ENCODE measurements around the gene SCN4A.
"Not testable (repeated sequence)": the region's sequence is repeated elsewhere in the genome, so short reads cannot be mapped to it uniquely, and the experiment has no call there.

SCN4A gene

DNA sequence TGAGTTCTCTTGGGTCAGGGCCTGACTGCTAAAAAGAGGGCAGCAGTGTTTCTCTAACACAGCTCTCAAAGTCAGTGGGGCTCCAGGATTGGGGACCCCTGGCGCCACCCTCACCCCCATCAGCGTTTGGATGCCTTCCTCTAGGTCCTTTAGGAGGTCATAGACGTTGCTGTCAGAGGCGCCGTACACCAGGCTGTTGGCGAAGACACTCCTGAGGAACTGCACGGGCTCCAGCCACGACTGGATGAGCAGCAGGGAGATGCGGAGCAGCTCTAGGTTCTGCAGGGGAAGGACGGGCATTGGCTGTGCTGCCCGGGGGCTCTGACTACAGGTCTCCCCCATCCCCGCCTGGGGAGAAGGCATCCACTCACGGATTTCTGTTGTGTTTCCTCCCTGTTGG, 55.1 kb downstream of the SCN4A start:
- DNase-seq (ENCODE audit: low read depth in 1 of 2, low spot score in 1 of 2) = no peak
- TF ChIP-seq JUND (IDR thresholded peaks at IDR 0.05; ENCODE audit: low read depth) = no peak
- in situ Hi-C loops (cut with HindIII; ENCODE audit: low pct_unique_long_range_greater_than_20kb, low sequenced_read_pairs) = no loop called here

DNA sequence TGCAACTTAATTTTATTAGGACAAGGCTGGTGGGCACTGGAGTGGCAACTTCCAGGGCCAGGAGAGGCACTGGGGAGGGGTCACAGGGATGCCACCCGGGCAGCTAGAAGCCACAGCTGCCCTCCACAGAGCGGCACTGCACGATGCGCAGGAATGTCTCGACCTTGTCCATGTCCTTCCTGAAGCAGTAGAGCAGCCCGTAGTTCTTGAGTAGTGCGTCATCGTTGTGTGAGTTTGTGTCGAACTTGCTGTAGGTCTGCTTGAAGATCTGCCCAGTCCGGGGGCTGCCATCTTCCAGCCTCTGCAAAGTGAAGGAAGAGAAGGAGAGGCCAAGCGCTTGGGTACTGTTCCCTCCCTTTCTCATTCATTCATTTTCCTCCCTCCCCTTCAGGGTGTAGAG, 55.5 kb downstream of the SCN4A start:
- DNase-seq (ENCODE audit: low read depth in 1 of 2, low spot score in 1 of 2); in situ Hi-C loops (cut with HindIII; ENCODE audit: low pct_unique_long_range_greater_than_20kb, low sequenced_read_pairs): not testable (repeated sequence)

DNA sequence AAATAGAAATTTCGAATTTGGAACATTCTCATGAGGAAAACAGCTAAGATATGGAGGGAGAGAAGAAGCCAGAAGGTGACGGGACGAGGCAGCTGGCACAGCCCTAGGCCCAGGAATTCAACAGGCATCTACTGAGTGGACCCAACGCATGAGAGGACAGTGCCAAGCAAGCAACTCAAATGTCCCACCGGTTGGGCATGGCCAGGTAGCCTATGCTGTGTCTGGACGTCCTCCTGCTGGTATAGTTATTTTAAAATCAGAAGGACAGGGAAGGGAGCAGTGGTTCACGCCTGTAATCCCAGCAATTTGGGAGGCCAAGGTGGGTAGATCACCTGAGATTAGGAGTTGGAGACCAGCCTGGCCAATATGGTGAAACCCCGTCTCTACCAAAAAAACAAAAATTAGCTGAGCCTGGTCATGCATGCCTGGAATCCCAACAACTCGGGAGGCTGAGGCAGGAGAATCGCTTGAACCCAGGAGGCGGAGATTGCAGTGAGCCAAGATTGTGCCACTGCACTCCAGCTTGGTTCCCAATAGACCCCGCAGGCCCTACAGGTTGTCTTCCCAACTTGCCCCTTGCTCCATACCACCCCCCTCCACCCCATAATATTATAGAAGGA, 56.0 kb downstream of the SCN4A start:
- no peak for DNase-seq (ENCODE audit: low read depth in 1 of 2, low spot score in 1 of 2)
- in situ Hi-C loops (cut with HindIII; ENCODE audit: low pct_unique_long_range_greater_than_20kb, low sequenced_read_pairs) = no loop called here
- TF ChIP-seq JUND (IDR thresholded peaks at IDR 0.05; ENCODE audit: low read depth) = no peak

DNA sequence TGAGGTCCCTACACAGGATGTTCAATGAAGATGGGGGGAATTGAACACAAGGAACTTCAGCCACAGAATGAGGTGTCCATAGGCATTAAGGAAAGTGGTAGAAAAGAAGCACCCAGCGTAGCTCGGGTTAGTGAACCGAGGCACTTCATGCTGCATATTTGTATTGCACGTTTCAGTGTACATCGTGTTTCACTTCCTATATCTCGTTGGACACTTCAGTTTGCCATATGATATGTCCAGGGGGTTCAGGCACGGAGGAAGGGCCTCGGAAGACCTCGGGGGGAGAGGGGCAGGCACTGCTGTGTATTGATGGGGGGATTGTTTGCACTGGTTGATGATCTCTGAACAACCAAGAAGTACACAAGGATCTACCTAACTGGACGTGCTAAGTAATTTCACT, 57.0 kb downstream of the SCN4A start:
- DNase-seq (ENCODE audit: low read depth in 1 of 2, low spot score in 1 of 2); in situ Hi-C loops (cut with HindIII; ENCODE audit: low pct_unique_long_range_greater_than_20kb, low sequenced_read_pairs): not testable (repeated sequence)

DNA sequence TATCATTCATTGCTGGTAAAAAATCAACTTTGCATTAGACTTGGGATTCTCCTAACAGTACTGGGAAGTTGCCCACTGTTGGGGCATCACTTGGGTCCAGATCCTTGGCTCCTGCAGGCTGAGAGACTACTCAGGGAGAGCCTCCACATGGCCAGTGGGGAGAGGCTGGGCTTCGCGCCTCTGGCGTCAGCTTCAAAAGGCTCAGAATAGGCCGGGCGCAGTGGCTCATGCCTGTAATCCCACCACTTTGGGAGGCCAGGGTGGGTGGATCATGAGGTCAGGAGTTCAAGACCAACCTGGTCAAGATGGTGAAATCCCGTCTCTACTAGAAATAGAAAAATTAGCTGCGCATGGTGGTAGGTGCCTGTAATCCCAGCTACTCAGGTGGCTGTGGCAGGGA, 58.2 kb downstream of the SCN4A start:
- in situ Hi-C loops (cut with HindIII; ENCODE audit: low pct_unique_long_range_greater_than_20kb, low sequenced_read_pairs) = no loop called here
- no peak for TF ChIP-seq JUND (IDR thresholded peaks at IDR 0.05; ENCODE audit: low read depth)
- no peak for DNase-seq (ENCODE audit: low read depth in 1 of 2, low spot score in 1 of 2)

DNA sequence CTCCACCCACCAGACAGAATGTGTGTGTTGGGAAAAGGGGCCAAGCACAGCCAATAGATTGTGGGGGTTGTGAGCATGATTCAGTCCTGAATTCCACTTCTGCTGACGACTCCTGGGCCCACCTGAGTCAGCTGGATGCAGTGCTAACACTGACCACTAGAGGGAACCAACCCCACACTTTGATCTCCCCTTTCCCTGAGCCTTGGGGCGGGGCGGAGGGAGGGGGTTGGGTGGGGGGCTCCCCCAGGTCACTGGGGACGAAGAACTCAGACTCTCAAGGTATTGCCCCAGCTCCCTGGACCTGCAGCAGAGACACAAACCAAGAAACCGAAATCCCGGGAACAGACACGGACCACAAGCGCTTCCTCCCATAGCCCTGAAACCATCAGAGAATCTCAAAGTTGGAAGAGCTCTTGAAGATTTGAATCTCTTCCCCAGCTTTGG, 61.0 kb downstream of the SCN4A start:
- in situ Hi-C loops (cut with HindIII; ENCODE audit: low pct_unique_long_range_greater_than_20kb, low sequenced_read_pairs) = no loop called here
- TF ChIP-seq JUND (IDR thresholded peaks at IDR 0.05; ENCODE audit: low read depth) = no peak
- peak in 1 of 2 experiments; percentile 39 for DNase-seq (ENCODE audit: low read depth in 1 of 2, low spot score in 1 of 2)

DNA sequence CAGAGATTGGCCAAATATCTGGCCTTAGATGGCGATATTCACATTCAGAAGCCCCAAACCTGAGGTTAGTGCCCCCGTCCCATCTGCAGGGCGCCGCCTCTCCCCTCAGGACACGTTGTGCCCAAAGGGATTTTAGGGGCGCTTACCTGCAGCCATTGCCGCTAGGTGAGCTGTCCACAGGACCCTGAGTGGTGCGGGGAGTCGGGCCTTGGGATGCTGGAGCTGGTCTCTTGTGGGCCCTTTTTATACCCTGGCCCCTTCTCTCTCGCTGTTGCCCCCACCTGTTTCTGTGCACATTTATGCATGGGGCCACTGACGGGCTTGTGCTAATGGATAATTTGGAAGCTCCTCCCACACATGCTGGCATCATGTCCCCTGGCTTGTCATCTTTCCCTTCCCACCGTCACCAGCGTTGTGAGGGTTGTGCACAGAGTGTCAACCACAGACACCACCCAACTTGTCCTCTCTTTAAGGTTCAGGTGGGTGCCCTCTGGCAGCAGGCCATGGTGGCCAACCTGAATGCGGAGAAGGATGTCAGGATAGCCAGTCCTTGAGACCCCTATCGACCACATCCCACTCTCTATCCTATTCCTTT, 61.6 kb downstream of the SCN4A start, which contains the start of gene CSHL1:
TSS of gene CSHL1 (minus strand) at position 218 of the 595 bp plus-strand sequence. CDS start at position 156, 62 bp downstream.
- no peak for TF ChIP-seq JUND (IDR thresholded peaks at IDR 0.05; ENCODE audit: low read depth)
- in situ Hi-C loops (cut with HindIII; ENCODE audit: low pct_unique_long_range_greater_than_20kb, low sequenced_read_pairs) = no loop called here
- no peak for DNase-seq (ENCODE audit: low read depth in 1 of 2, low spot score in 1 of 2)

DNA sequence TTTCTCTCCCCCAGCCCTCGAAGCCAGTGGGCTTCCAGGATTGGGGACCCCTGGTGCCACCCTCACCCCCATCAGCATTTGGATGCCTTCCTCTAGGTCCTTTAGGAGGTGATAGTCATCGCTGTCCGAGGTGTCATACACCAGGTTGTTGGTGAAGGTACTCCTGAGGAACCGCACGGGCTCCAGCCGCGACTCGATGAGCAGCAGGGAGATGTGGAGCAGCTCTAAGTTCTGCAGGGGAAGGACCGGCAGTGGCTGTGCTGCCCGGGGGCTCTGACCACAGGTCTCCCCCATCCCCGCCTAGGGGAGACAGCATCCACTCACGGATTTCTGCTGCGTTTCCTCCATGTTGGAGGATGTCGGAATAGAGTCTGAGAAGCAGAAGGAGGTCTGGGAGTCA, 62.6 kb downstream of the SCN4A start:
- in situ Hi-C loops (cut with HindIII; ENCODE audit: low pct_unique_long_range_greater_than_20kb, low sequenced_read_pairs) = no loop called here
- TF ChIP-seq JUND (IDR thresholded peaks at IDR 0.05; ENCODE audit: low read depth) = no peak
- no peak for DNase-seq (ENCODE audit: low read depth in 1 of 2, low spot score in 1 of 2)

DNA sequence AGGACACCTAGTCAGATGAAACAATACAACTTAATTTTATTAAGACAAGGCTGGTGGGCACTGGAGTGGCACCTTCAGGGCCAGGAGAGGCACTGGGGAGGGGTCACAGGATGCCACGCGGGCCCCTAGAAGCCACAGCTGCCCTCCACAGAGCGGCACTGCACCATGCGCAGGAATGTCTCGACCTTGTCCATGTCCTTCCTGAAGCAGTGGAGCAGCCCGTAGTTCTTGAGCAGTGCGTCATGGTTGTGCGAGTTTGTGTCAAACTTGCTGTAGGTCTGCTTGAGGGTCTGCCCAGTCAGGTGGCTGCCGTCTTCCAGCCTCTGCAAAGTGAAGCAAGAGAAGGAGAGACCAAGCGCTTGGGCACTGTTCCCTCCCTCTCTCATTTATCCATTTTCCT, 63.1 kb downstream of the SCN4A start:
- in situ Hi-C loops (cut with HindIII; ENCODE audit: low pct_unique_long_range_greater_than_20kb, low sequenced_read_pairs); DNase-seq (ENCODE audit: low read depth in 1 of 2, low spot score in 1 of 2): not testable (repeated sequence)

DNA sequence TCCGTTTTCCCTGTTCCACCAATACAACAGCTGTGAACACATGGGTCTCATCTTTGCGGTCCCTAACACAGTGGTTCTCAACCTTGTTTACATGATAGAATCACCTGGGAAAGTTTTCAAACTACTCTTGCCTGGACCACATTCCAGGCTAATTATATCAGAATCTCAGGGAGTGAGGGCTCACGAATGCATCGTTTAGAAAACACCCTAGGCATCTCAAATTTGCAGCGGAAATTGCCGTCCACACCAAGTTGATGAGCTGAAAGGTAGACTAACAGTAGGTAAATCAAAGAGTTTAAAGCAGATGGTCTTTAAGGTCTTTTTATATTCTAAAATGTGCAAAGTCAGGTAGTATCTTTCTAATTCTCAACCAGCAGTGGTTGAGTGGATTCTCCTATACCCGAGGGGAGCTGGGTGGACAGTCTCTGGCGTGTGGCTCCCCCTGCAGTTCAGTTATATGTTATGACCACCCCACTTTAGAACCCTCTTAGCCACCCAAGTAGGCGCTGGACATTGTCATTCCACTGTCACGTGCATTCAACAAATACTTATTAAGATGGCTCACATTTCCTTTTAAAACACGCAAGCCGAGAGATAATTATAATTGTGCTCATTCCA, 65.4 kb downstream of the SCN4A start:
- peak in 1 of 2 experiments; percentile 30 for DNase-seq (ENCODE audit: low read depth in 1 of 2, low spot score in 1 of 2)
- in situ Hi-C loops (cut with HindIII; ENCODE audit: low pct_unique_long_range_greater_than_20kb, low sequenced_read_pairs) = not testable (repeated sequence)

DNA sequence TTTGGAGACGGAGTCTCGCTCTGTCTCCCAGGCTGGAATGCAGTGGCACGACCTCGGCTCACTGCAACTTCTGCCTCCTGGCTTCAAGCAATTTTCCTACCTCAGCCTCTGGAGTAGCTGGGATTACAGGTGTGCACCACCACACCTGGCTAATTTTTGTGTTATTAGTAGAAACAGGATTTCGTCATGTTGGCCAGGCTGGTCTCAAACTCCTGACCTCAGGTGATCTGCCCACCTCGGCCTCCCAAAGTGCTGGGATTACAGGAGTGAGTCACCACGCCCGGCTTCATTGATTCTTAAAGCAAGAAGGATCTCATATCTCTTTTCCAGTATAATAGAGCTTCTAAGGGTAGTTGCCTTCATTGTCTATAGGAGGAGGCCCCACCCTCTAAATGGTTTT, 67.9 kb downstream of the SCN4A start:
- in situ Hi-C loops (cut with HindIII; ENCODE audit: low pct_unique_long_range_greater_than_20kb, low sequenced_read_pairs) = not testable (repeated sequence)

DNA sequence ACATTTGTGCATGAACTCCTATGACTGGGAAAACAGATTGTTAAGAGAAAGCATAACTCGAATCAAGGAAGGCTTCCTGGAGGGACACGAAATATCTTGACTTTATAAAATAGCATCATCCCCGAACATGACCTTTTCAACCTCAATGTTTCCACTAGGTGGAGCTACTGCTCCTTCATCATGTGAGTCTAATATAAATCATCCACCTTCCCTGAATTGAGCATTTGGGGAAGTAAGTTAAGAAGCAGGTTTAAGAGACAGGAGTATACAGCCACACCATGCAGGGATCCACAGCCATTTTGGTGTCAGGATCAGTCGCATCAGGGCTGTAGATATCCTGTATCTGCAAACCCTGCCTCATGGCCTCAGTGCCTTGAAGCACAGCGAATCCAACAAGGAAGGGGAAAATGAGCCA, 68.9 kb downstream of the SCN4A start:
- in situ Hi-C loops (cut with HindIII; ENCODE audit: low pct_unique_long_range_greater_than_20kb, low sequenced_read_pairs); DNase-seq (ENCODE audit: low read depth in 1 of 2, low spot score in 1 of 2): not testable (repeated sequence)

More for the DNA sequence above, 67.9 kb downstream of the SCN4A start:
- not testable (repeated sequence) for DNase-seq (ENCODE audit: low read depth in 1 of 2, low spot score in 1 of 2)

DNA sequence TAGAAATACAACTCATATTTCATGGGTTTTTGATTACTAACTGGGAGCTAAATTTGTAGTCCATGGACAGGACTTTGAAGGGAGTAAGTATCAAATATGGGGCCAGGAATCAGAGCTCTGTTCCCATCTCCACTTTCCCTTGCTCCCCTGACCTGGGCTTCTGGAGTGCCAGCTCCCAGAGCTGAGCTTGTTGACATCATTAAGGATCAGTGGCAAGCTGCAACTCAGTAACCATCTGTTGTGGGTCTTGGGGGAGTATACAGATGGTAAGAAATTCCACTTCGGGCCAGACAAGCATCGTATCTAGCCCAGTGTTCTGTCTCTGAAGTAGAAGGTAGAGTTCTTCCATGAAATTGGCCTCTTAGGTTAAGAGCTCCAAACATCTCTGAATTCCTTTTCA, 70.7 kb downstream of the SCN4A start:
- in situ Hi-C loops (cut with HindIII; ENCODE audit: low pct_unique_long_range_greater_than_20kb, low sequenced_read_pairs); DNase-seq (ENCODE audit: low read depth in 1 of 2, low spot score in 1 of 2): not testable (repeated sequence)

DNA sequence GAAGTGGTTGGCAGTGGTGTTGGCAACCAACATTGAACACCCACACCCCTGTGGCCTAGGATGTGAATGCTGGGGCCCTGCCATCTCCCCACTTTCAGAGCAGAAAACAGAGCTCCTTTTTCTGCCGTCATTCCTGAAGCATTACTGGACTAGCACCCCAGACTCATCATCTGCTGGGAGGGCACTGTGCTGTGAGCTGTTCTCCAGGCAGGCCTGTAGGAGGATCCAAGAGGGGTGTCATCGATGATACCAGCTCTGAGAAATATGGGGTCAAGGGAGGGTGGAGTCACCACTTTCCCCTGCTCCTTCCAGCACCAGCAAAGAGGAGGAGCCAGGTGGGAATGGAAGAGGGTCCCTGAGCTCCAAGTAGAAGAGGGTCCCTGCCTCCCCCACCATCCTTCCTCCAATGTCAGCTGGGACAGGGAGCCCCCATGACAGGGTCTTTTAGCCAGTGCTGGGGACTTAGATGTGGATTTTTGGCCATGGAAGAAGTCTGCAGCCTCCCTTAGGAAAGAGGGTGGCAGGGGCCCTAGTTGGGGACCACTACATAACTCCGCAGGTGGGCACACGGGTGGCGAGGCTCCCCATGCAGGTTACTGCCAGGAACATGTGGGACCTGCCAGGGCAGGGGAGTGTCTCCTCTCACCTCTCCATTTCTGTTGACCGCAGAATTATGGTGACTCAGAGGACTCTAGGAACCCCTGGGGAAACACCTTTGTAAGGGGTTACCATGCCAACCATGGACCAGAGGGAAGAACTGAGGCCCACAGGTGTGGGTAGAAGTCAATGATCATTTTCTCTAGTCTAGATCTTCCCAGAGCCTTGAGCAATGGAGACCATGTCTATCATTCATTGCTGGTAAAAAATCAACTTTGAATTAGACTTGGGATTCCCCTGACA, 73.6 kb downstream of the SCN4A start:
- in situ Hi-C loops (cut with HindIII; ENCODE audit: low pct_unique_long_range_greater_than_20kb, low sequenced_read_pairs); DNase-seq (ENCODE audit: low read depth in 1 of 2, low spot score in 1 of 2): not testable (repeated sequence)

DNA sequence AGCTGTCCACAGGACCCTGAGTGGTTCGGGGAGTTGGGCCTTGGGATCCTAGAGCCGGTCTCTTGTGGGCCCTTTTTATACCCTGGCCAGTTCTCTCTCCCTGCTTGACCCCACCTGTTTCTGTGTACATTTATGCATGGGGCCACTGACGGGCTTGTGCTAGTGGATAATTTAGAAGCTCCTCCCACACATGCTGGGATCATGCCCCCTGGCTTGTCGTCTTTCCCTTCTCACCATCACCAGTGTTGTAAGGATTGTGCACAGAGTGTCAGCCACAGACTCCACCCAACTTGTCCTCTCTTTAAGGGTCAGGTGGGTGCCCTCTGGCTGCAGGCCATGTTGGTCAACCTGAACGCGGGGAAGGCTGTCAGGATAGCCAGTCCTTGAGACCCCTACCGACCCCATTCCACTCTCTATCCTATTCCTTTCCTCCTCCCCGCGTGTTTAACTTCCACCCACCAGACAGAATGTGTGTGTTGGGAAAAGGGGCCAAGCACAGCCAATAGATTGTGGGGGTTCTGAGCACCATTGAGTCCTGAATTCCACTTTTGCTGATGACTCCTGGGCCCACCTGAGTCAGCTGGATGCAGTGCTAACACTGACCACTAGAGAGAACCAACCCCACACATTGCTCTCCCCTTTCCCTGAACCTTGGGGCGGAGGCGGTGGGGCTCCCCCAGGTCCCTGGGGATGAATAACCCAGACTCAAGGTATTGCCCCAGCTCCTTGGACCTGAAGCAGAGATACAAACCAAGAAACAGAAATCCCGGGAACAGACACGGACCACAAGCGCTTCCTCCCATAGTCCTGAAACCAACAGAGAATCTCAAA, 76.0 kb downstream of the SCN4A start, which contains the start of gene CSH1:
TSS of gene CSH1 (minus strand) at position 51 of the 831 bp plus-strand sequence. CDS start 63 bp downstream, outside the sequence.
- in situ Hi-C loops (cut with HindIII; ENCODE audit: low pct_unique_long_range_greater_than_20kb, low sequenced_read_pairs); DNase-seq (ENCODE audit: low read depth in 1 of 2, low spot score in 1 of 2): not testable (repeated sequence)

DNA sequence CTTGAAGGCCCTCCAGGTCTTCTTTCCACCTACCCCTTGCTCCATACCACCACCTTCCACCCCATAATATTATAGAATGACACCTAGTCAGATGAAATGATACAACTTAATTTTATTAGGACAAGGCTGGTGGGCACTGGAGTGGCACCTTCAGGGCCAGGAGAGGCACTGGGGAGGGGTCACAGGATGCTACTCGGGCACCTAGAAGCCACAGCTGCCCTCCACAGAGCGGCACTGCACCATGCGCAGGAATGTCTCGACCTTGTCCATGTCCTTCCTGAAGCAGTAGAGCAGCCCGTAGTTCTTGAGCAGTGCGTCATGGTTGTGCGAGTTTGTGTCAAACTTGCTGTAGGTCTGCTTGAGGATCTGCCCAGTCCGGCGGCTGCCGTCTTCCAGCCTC, 77.9 kb downstream of the SCN4A start:
- in situ Hi-C loops (cut with HindIII; ENCODE audit: low pct_unique_long_range_greater_than_20kb, low sequenced_read_pairs); DNase-seq (ENCODE audit: low read depth in 1 of 2, low spot score in 1 of 2): not testable (repeated sequence)
